GM18867 (cell line): ENCODE measurements around the gene MYCBP.
A peak's percentile ranks its signal among the peaks of the same experiment; 100 is the strongest.
"Not testable (repeated sequence)": the region's sequence is repeated elsewhere in the genome, so short reads cannot be mapped to it uniquely, and the experiment has no call there.

ENCODE experiments used
- ATAC-seq: cut with Tn5 transposase; IDR thresholded peaks from one replicate; pipeline ENCODE4 v1.9.1; 2021; ENCODE audit warnings: mild to moderate bottlenecking, moderate library complexity; ENCODE audit not compliant: unreplicated experiment

Gene MYCBP

DNA sequence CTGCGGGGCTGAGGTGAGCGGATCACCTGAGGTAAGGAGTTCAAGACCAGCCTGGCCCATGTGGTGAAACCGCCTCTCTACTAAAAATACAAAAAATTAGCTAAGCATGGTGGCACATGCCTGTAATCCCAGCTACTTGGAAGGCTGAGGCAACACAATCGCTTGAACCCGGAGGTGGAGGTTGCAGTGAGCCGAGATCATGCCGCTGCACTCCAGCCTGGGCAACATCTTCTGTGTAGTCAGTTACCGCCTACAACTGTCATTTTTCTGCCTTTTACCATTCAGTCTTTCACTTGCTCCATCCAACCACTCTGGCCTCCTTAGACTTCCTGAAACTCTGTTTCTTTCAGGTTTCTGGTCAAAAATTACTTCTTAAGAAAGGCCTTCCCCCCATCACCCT is 2.2 kb downstream of the MYCBP start:
- no peak for ATAC-seq

DNA sequence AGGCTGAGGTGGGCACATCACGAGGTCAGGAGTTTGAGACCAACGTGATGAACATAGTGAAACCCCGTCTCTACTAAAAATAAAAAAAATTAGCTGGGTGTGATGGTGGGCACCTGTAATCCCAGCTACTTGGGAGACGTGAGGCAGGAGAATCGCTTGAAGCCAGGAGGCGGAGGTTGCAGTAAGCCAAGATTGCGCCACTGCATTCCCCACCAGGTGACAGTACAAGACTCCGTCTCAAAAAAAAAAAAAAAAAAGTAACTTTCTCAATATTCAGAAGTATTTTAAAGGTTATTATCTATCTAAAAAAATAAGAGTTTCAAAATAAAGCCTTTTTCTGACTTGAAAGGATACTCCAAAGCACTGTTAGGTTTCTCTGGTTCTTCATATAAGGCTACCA is 5.9 kb downstream of the MYCBP start:
- ATAC-seq, result no peak

DNA sequence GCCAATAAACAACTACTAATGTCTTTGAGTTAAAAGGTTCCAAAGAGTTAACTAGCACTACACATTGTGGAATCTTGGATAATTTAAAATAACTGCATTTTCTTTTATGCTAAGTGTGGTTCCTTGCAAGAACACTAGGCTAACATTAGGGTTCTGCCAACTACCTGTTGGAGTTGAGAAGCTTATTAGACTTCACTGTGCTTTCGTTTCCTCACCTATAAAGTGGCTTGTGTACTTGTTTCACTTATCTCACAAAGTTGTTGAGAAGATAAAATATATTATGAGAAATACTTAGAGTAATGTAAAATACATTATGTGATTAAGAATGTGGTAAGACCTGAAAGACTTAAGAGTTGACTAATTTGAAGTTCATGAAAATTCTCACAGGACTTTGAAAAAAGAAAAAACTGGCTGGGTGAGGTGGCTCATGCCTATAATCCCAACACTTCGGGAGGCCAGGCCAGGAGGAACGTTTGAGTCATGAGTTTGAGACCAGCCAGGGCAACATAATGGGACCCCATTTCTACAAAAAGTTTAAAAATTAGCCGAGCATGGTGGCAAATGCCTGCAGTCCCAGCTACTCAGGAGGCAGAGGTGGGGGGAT is 7.9 kb downstream of the MYCBP start:
- no peak for ATAC-seq

DNA sequence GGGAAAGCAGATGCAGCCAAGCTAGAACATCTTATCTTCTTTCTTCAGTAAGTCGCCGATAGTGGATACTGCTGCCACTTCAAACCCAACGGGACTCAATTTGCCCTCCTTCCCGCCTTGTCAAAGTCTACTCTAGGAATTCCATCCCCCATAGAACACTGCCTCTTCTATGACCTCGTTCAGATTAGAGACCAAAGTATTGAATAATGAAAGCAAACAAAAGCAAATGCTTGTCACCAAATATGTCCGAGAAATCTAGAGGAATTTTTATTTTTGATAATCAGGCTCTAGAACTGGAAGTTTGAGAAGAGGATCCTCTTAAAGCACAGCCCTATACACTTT is 12.7 kb downstream of the MYCBP start:
- ATAC-seq, result no peak

DNA sequence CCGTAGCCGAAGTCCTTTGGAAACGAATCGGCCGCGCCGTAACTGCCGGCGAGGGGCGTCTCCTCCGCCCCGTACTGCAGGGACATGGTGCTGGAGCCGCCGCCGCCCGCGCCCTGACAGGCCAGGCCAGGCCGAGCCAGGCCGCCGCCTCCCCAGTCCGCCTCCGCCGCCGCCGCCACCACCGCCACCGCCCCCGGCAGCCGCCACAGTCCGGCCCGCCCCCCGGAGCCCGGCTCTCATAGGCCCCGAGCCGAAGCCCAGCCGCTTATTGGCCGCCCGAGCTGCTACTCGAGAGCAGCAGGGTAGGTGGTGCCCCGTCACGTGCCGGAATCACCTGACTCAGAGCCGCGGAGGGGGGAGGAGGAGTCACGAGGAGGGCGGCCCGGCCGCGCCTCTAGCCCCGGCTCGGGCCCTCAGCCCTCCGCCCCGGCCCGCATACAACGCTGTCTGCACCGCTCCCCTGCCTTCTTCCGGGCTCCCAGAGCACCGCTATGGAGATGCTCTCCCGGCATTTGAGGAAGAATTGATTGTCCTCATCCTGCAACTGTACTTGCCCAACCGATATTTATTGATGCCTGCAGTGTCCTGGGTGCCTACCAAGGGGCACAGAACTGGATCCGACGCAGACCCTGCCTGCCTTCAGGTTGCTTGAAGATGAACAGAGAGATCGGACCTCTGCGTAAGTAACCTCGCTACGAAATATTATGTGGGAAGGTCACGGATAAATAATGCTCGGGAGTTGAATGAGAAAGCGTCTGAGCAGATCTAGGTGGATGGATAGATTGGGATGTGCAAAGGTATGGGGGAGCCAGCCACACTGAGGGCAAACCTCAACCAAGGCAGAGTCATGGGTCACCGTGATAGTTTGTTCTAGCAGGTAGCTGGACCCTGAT is 13.3 kb downstream of the MYCBP start, which contains the start of gene RRAGC:
Gene RRAGC (minus strand): TSS at position 212 of the 893 bp plus-strand sequence. CDS start 126 bp downstream, at position 86.
- peak; percentile 91 for ATAC-seq

DNA sequence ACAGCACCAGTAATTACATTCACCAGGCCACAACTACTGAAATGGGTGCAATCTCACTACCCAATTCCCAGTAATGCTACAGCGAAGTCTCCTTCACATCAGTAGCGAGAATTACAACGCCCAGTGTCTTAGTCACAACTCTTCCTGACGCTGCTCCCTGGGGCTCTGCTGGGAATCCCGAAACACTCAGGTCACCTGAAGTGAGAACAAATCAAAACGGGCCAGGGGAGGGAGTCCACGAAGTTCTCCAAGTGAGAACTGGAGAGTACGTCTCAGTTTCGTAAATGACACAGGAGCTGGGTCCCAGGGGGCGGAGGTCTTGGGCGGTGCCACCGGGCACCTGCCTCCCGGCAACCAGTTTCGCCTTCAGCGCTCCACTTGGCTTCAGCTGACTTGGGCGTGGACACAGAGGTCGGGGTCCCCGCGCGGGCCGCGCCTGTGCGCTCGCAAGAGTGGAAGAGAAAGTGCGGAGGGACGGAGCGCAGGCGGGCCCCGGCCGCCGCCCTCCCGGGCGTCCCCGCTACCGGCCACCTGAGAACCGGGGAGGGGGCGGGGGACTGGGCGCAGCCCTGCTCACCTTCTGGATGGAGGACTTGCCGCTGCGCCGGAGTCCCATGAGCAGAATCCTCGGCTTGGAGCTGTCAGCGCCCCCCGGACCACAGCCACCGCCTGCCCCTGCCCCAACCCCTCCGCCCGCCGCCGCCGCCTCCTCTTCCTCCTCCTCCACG is 14.2 kb downstream of the MYCBP start:
- ATAC-seq, result peak; percentile 33

DNA sequence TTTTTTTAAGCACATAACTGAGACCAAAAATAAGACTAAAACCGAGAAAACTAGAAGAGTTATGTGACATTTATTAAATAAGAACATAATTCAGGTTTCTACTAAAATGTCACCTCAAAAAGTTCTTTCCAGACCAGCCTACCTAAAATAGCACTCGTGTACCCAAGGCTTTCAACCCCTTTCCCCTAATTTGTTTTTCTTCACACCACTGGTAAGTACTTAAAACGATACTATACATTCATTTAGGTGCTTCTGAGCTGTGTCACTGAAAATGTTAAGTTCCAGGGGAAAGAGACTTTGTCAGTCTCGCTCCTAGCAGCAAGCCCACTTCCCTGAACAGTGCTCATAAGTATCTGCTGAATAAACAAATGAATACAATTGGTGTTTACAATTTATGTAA is 20.4 kb downstream of the MYCBP start:
- peak; percentile 68 for ATAC-seq

DNA sequence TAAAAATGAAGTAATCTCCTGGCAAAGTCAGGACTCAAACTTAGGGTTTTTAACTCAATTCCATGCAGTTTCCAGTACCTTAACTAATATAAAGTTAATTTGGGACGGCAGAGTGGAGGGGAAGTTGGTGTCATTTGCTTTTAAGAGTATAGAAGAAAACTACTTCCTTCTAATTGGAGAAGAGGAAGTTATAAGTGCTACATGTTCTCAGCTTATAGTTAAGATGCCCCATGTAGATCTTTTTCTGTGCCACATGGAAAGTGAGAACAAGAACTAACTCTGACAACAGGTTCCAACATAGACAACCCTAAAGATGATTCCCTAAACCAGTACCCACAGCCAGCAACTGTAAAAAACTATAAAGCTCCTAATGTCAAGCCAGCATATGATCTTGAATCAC is 25.1 kb downstream of the MYCBP start:
- no peak for ATAC-seq

DNA sequence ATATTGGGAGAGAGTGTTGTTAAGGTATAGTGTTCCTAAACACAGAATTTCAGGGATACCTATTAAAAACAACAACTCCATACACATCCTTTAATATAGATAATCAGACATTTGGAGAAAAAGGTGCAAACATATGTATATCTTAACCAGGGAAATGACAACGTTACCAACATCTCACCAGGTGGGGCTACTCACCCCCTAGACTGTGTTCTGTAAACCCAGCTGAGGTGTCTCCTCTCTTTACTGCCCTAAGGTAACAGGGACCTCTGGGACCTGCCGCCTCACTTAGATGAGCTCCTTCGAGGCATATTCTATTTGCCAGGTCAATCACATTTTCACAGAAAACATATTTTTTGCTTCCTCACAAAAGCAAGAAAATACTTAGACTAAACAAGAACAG is 26.9 kb downstream of the MYCBP start:
- no peak for ATAC-seq

DNA sequence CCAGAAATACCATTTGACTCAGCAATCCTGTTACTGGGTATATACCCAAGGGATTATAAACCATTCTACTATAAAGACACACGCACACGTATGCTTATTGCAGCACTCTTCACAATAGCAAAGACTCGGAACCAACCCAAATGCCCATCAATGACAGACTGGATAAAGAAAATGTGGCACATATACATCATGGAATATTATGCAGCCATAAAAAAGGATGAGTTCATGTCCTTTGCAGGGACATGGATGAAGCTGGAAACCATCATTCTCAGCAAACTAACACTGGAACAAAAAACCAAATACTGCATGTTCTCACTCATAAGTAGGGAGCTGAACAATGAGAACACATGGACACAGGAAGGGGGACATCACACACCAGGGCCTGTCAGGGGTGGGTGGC is 28.1 kb downstream of the MYCBP start:
- ATAC-seq, result not testable (repeated sequence)

DNA sequence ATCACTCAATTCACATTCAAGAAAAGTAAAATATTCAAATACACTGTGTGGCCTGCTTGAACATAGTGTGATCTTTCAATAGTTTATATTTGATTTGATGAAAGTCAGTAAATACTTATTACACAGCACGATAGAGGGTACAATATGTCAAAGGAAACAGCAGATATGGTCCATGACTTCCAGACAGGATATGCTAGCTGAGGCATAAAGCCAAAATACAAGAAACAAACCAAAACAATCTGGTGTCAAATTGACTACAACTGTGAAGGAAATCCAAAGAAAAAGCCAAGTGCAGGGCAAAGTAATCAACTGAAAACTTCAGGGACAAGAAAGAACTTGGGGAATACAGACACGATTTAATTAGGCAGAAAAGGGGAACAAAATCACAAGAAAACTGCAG is 32.9 kb downstream of the MYCBP start:
- ATAC-seq, result no peak

DNA sequence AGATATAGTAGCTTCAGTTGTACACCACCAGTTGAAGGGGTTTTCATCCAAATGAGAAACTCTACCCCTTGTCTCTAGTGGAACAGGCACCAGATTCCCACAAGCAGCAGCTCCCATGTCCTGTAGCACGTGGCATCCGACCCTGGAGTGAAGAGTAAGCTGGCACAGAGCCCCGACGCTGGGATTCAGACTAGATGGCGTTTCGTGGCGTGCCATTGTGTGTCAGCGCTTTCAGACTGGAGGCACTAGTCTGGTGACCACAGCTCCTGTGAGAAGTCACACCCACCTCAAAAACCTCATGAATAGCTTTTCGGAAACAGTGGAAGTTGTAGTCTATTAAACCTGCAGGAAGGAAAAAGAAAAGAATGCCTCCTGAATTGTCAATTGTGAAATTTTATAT is 33.8 kb downstream of the MYCBP start:
- ATAC-seq, result no peak

DNA sequence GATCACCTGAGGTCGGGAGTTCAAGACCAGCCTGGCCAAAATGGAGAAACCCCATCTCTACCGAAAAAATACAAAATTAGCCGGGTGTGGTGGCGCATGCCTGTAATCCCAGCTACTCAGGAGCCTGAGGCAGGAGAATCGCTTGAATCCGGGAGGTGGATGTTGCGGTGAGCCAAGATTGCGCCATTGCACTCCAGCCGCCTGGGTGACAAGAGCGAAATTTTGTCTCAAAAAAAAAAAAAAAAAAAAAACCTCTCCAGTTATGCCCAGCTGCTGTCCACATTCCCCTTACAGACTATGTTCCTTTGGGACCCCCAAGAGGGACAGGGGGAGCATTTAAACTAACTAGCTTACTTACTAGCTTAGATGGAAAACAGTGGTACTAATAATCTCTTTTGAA is 36.8 kb downstream of the MYCBP start:
- ATAC-seq, result not testable (repeated sequence)

DNA sequence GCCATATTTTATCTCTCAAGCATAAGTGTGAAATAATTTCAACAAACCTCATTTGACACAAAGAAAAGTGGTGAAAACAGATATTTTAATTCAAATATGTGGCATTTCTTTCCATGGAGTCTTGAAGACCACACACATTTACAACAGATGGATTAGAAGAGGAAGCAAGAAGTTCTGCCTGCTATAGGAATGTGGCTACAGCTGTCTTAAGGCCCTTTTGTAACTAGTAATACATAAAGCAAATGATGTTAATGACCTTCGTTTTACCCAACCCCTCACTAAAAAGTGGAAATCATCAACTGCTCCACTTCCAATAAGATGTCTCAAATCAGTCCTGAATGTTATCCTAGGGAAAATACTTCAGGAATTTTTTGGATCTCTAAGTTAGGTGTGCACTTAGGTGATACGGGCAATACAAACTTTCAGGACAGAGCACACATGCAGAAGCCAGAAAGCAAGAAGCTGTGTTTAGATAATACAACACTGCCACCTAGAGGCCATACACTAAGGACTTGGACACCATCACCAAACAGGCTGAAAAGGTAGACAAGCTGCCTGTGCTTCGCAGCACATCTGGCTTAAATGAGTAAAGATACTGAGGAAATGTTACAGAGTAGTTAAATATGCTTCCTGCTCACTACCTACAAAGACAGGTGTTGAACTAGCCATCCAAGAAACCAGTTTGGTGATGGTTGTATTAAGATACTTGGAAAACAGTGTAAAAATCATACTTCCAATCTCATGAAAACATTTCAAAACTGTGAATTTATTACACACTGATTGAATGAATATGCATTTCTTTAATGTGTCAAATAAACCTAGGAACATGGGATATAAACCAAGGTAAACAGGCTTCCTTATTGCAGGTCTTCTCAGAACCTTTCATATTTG is 38.0 kb downstream of the MYCBP start:
- no peak for ATAC-seq

DNA sequence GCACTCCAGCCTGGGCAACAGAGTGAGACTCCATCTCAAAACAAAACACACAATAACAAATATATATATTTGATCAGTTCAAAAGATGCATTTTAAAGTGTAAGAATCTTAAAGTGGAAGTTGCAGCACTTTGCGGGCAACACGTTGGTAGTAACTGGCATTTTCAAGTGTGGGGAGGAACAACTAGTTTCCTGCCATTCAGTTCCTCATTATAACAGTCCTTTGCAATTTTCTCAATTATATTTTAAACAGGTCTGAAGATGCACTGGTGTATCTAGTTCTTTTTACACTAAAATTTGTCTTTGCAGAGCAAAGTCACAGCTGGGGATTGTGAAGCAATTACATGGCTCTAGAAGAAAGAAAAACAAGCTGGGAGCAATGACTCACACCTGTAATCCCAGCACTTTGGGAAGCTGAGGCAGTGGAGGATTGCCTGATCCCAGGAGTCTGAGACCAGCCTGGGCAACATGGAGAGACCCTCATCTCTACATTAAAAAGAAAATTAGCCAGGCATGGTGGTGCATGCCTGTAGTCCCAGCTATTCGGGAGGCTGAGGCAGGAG is 38.8 kb downstream of the MYCBP start:
- ATAC-seq, result no peak

DNA sequence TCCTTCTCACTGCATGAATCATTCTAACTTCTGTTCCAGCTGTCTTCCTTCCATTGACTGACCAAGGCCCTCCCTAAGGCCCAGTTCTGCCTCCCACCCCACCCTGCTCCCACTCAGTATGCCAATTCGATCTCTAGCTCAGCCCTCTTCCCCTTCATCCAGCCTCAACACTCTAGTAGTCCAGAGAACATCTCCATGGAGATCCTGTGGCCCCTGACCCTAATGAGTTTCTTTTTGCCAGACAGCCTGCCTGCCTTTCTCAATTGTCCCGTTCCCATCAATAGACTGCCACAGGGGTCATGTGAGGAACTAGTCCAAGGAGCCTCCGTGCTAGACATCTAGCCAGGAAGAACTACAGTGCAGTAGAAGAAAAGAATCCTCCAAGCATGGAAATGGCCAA is 40.0 kb downstream of the MYCBP start:
- ATAC-seq, result no peak

DNA sequence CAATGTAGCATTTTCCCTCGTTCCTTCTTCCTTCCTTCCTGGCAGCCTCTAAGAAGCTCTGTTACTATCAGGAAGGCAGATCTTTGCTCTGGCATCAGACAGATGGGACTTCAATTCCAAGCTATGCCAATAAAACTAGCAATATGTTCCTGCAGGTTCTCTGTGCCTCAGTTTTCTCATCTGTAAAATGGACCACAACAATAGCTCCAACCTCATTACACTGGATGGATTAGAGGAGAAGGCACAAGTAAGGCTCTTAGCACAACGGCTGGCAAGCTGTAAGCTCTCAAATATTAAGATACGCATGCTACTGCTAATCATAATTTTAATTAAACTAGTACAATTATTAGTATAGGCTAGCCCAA is 40.8 kb downstream of the MYCBP start:
- no peak for ATAC-seq

DNA sequence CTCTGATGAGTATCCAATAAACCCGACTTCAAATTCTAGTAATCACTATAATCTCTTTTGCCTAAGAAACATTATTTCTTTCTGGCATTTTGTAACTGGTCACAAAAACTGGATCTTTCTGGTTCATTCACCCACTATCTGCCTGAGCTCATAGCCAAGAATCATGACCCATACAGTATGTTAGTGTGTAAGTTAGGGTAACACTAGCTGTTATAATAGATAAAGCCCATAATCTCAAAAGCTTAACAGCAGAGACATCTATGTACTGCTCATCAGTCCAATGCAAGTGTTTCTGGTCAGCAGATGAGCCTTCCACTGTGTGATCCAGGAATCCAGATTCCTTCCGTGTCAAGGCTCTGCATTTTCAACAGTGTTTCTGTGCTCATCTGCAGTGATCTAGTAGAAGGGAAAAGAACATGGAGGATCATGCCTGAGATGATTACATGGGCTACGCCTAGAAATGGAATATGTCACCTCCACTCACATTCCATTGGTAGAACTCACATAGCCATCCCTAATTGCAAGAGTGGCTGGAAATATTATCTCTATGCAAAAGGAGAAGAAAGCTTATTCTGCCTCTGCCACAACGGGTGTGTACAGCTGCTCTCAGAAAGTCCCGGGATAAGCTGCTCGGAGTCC is 41.3 kb downstream of the MYCBP start:
- ATAC-seq, result no peak

DNA sequence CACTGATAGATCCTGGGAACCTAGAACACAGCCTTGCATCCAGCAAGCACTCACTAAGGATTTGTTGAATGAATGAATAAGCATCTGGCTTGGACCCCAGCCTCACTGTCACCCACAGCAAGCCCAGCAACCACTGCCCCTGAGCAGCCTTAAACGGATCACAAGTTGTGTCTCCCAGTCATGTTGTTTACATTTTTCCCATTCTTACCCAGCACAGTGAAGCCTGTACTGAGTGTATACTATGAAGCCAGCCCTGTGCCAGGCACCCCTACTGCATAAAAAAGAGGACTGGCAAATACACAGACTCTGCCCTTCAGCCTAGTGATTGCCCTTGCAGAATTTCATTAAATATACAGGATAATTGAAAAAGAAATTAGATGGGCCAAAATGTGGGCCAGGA is 43.8 kb downstream of the MYCBP start:
- no peak for ATAC-seq

DNA sequence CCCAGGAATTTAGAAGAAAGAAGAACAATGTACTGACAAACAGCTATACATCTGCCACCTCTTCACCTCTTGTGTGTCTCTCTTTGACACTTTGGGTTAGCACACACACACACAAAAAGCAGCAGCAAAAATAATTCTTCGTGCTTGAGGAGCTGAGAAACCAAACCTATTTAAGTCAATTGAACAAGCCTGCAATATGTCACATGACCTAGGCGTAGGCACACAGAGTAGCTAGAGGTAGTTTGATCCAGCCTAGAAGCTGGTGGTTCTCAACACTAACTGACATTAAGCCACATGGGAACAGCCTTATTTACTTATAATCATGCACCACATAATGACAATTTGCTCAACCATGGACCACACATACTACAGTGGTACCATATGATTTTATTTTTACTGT is 45.8 kb downstream of the MYCBP start:
- ATAC-seq, result no peak
